ENCODE results near the gene WWOX.

The WWOX gene

DNA sequence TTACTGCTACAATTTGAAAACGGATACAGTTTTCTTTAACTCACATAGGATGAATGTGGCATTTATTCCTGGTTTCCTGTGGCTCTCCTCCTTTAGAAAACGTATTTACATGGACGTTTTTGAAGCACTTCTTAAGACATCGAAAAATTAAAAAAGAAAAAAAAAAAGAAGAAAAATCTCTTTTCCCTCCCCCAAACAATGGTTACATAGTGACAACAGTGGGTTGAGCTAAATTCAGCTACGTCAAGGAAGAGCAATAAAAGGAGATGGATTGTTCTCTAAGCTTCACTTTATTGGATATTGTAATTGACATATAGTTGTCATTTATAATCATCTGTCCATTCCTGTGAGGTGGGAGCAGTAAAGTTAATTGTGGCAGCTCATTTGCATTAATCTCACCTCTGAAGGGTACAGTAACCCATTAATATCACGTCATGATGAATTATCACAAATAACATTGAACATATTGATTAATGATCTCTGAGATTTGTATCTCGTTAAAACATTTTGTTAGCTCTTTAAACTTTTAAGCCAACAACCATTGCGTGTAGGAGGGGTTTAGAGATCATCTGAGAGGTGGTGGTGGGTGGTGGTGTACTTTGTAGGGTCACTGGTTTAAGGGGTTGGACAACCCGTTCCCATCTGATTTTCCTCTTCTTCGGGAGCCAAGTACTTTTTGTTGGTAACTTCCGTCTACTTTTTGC lies 184.2 kb downstream of the WWOX start:
- H3K4me3 Mint-ChIP-seq = no peak overlapping the region

DNA sequence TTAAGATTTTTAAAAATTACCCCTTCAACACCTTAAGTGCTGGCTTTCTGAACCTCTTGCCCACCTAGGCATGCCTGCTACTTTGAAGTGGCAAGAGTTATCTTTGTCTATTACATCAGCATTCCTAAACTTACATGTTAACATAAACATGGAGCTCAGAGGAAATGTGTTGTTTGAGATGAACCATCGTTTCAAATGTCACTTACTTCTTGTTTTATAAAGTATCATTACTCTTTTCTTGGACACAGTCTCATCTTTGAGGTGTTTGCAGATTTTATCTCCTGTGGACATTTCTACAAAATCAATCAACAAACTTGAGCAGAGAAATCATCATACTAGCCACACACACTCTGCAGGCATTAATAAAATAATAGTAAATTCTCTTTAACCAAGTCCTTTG lies 184.9 kb downstream of the WWOX start:
- Mint-ChIP-seq H3K36me3 (ENCODE audit: insufficient read depth) (no peaks in the 10 kb centered on the region), H3K4me3 (no peak overlapping the region), H3K27ac (ENCODE audit: low read depth) (no peak overlapping the region), H3K4me1 (no peaks in the 10 kb centered on the region), H3K27me3 (no peaks in the 10 kb centered on the region), H3K9me3 (no peaks in the 10 kb centered on the region)
- no peak for ATAC-seq (replicated peaks; ENCODE audit: extremely low read depth, poor library complexity, severe bottlenecking)
- no peak for DNase-seq (ENCODE audit: low spot score in 2 of 2)

More for the DNA sequence above, 184.2 kb downstream of the WWOX start:
- H3K27me3 Mint-ChIP-seq = no peaks in the 10 kb centered on the region
- H3K36me3 Mint-ChIP-seq (ENCODE audit: insufficient read depth) = no peaks in the 10 kb centered on the region
- H3K27ac Mint-ChIP-seq (ENCODE audit: low read depth) = no peak overlapping the region
- ATAC-seq (replicated peaks; ENCODE audit: extremely low read depth, poor library complexity, severe bottlenecking) (no peak), DNase-seq (ENCODE audit: low spot score in 2 of 2) (no peak)
- no peaks in the 10 kb centered on the region for H3K4me1 Mint-ChIP-seq
- no peaks in the 10 kb centered on the region for H3K9me3 Mint-ChIP-seq

DNA sequence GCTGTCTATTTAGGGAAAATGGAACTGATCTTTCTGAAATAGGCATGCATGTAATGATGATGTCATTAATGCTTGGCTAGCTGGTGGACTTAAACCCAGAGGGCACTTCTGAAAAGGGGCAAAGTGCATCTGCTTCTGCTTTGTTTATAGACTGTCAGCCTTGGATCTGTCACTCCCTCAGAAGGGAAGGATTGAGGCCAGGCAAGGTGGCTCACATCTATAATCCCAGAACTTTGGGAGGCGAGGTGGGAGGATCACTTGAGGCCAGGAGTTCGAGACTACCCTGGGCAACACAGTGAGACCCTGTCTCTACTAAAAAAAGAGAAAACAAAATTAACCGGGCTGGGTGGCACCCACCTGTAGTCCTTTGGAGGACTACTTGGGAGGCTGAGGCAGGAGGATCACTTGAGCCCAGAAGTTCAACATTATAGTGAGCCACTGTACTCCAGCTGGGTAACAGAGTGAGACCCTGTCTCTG lies 185.5 kb downstream of the WWOX start:
- Mint-ChIP-seq H3K27me3 (no peaks in the 10 kb centered on the region), H3K36me3 (ENCODE audit: insufficient read depth) (no peaks in the 10 kb centered on the region), H3K27ac (ENCODE audit: low read depth) (no peak overlapping the region), H3K4me1 (no peaks in the 10 kb centered on the region), H3K9me3 (no peaks in the 10 kb centered on the region), H3K4me3 (no peak overlapping the region)
- DNase-seq (ENCODE audit: low spot score in 2 of 2) (no peak), ATAC-seq (replicated peaks; ENCODE audit: extremely low read depth, poor library complexity, severe bottlenecking) (no peak)

DNA sequence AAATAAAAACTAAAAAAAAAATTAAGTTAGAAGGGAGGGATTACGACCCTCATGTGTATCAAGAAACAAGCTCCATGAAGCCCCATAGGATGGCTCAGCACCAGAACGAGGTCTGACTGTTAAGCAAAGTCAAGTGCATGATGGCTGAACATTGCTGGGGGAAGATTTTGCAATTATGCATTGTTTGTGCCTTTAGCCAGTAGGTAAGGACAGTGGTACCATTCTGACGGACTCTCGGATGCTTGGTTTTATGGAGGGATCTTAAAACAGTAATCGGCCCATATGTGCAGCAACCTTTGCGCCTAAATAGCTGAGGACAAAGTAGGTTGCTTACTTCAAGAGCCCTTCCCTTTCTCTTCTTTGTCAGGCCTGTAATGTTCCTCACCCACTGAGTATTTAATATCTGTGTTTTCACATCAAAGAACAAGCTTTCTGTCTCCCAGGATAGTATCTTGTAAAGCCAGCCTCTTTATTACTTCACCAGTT lies 186.0 kb downstream of the WWOX start:
- ATAC-seq (replicated peaks; ENCODE audit: extremely low read depth, poor library complexity, severe bottlenecking) (no peak), DNase-seq (ENCODE audit: low spot score in 2 of 2) (no peak)
- no peaks in the 10 kb centered on the region for H3K27me3 Mint-ChIP-seq
- H3K27ac Mint-ChIP-seq (ENCODE audit: low read depth) = no peak overlapping the region
- H3K36me3 Mint-ChIP-seq (ENCODE audit: insufficient read depth) = no peaks in the 10 kb centered on the region
- no peaks in the 10 kb centered on the region for H3K9me3 Mint-ChIP-seq
- H3K4me1 Mint-ChIP-seq = no peaks in the 10 kb centered on the region
- no peak overlapping the region for H3K4me3 Mint-ChIP-seq

GRCh38 chr16:78286065-78286464 lies 186.6 kb downstream of the WWOX start:
- H3K4me1 Mint-ChIP-seq = no peaks in the 10 kb centered on the region
- H3K36me3 Mint-ChIP-seq (ENCODE audit: insufficient read depth) = no peaks in the 10 kb centered on the region
- no peak for DNase-seq (ENCODE audit: low spot score in 2 of 2)
- no peaks in the 10 kb centered on the region for H3K9me3 Mint-ChIP-seq
- no peak for ATAC-seq (replicated peaks; ENCODE audit: extremely low read depth, poor library complexity, severe bottlenecking)
- no peaks in the 10 kb centered on the region for H3K27me3 Mint-ChIP-seq
- no peak overlapping the region for H3K4me3 Mint-ChIP-seq
- no peak overlapping the region for H3K27ac Mint-ChIP-seq (ENCODE audit: low read depth)

DNA sequence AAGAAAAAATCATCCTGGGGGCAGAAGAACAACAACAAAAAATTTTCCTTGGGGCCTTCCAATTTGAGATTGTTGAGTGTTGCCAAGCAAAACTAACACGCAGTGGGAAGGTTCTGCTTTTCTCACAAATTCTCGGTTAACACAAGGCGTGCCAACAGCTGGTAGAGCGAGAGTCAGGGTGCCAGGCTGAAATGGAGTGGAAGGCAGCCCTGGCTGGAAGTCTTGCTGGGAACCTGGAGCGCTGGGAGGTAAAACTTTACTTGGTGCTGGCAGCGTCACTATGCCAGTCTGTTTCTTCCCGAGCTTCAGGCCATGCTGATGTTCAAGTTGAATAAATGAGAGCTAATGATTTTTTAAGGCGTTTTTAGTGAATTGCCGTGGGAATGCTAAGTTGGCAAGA lies 189.4 kb downstream of the WWOX start:
- H3K36me3 Mint-ChIP-seq (ENCODE audit: insufficient read depth) = no peaks in the 10 kb centered on the region
- H3K27ac Mint-ChIP-seq (ENCODE audit: low read depth) = no peak overlapping the region
- no peak for DNase-seq (ENCODE audit: low spot score in 2 of 2)
- H3K4me3 Mint-ChIP-seq = no peak overlapping the region
- H3K9me3 Mint-ChIP-seq = no peaks in the 10 kb centered on the region
- H3K27me3 Mint-ChIP-seq = no peaks in the 10 kb centered on the region
- ATAC-seq (replicated peaks; ENCODE audit: extremely low read depth, poor library complexity, severe bottlenecking) = no peak
- H3K4me1 Mint-ChIP-seq = no peaks in the 10 kb centered on the region

DNA sequence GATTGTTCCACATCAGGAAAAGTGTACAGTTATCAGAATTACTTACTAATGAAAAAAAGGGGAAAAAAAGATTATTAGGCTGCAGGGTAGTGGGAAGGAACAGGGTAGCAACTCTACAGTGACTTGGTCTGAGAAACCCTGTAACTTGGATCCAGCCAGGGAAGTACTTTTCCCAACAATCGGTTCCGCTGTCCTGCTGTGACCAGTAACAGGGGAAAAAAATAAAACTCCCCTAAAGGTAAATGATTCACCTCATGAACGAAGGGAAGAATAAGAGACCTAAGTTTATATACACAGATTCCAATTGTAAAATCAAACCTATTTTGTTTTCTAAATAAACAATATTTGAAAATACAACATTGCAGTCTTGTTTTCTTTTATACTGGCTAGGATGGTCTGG lies 189.9 kb downstream of the WWOX start:
- Mint-ChIP-seq H3K9me3 (no peaks in the 10 kb centered on the region), H3K36me3 (ENCODE audit: insufficient read depth) (no peaks in the 10 kb centered on the region), H3K27me3 (no peaks in the 10 kb centered on the region), H3K4me1 (no peaks in the 10 kb centered on the region), H3K4me3 (no peak overlapping the region), H3K27ac (ENCODE audit: low read depth) (no peak overlapping the region)
- no peak for ATAC-seq (replicated peaks; ENCODE audit: extremely low read depth, poor library complexity, severe bottlenecking)
- DNase-seq (ENCODE audit: low spot score in 2 of 2) = no peak

DNA sequence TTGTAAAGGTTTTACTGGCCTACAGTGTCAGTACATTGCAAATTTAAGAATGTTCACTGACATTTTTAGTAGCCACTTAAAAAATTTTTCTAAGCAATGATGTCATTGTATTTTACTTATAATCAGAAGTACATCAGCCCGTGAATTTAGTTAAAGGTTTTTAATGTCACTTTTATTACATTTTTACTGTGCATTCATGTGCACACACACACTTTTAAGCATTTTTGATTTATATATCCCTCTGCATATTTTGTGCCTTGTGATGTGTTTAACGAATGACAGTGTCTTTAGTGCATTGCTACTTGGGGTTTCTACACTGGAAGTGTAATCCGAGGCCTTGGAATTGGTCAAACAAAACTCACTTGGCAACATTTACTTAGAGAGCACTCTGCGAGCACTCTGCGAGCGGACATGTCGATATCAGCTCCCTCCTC lies 190.4 kb downstream of the WWOX start:
- H3K27ac Mint-ChIP-seq (ENCODE audit: low read depth) = no peak overlapping the region
- no peaks in the 10 kb centered on the region for H3K36me3 Mint-ChIP-seq (ENCODE audit: insufficient read depth)
- H3K4me1 Mint-ChIP-seq = no peaks in the 10 kb centered on the region
- H3K4me3 Mint-ChIP-seq = no peak overlapping the region
- DNase-seq (ENCODE audit: low spot score in 2 of 2) (no peak), ATAC-seq (replicated peaks; ENCODE audit: extremely low read depth, poor library complexity, severe bottlenecking) (no peak)
- no peaks in the 10 kb centered on the region for H3K27me3 Mint-ChIP-seq
- H3K9me3 Mint-ChIP-seq = no peaks in the 10 kb centered on the region

DNA sequence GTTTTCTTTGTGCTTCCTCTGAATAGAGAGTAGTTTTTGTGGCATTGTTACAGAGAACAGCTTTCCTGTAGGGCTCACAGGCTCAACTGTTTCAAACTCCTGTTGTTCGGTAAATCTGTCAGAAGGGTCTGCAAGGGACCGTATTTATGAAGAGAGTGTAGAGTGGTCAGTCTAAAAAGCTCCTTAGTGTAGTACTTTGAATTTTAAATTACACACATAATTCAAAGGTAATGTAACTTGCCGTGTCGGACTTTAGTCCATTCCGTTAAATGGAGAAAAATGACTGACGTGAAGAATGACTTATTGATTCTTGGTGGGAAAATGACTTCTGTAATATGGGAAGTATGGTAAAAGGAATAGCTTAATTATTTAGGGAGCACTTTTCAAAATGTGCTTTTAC lies 190.9 kb downstream of the WWOX start:
- ATAC-seq (replicated peaks; ENCODE audit: extremely low read depth, poor library complexity, severe bottlenecking) (no peak), DNase-seq (ENCODE audit: low spot score in 2 of 2) (no peak)
- Mint-ChIP-seq H3K27ac (ENCODE audit: low read depth) (no peak overlapping the region), H3K36me3 (ENCODE audit: insufficient read depth) (no peaks in the 10 kb centered on the region), H3K4me3 (no peak overlapping the region), H3K9me3 (no peaks in the 10 kb centered on the region), H3K27me3 (no peaks in the 10 kb centered on the region), H3K4me1 (no peaks in the 10 kb centered on the region)

DNA sequence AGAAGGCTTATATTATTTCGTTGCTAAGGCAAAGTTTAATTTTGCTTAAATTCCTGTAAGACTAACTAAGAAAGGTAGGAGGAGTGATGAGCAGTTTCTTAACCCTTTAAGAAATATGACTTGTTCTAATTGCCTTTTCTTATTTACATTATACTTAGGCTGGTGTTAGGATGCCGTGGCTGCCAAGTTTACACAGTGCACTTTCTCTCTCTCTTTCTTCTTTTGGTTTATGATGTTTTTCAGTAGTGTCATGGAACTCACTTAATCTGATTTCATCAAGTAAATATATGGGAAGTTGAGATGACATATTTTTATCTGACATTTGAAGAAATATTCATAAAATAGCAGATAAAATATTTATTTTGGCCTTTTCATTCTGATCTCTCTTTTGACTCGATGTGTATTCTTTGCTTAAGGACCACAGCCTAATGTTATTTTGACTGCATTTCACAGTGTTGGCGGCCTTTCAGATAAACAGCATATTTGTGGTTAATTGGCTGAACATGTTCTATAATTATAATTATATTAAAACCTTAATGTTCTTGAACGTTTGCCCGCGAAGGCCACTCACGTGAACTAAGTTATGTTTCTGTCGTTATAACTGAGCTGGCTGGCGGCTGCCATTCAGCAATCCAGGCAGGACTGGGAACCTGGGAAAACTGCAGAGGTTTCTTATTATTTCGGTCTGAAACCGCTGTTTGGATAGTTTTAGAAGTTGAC lies 191.6 kb downstream of the WWOX start:
- no peak overlapping the region for H3K27ac Mint-ChIP-seq (ENCODE audit: low read depth)
- no peak for DNase-seq (ENCODE audit: low spot score in 2 of 2)
- H3K4me1 Mint-ChIP-seq = no peaks in the 10 kb centered on the region
- no peak overlapping the region for H3K4me3 Mint-ChIP-seq
- H3K27me3 Mint-ChIP-seq = no peaks in the 10 kb centered on the region
- no peaks in the 10 kb centered on the region for H3K36me3 Mint-ChIP-seq (ENCODE audit: insufficient read depth)
- no peak for ATAC-seq (replicated peaks; ENCODE audit: extremely low read depth, poor library complexity, severe bottlenecking)
- H3K9me3 Mint-ChIP-seq = no peaks in the 10 kb centered on the region

DNA sequence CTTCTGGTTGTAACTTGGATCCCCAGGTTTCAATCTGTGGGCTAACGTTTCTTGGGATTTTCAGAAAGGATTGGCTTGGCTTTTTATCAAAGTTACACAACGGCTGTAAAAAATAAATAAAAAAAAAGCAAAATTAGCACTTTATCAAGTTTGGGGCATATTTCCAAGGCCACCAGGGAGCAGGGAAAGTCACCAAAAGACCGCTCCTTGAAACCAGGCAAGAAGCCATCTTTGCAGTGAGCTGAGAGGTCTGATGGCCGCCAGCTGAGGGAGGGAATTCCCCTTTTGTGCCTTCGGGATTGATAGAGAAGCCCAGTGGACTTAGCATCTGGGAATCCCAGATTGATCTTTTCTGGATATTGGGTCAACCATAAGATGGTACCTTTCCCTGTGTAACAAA lies 192.2 kb downstream of the WWOX start:
- no peaks in the 10 kb centered on the region for H3K4me1 Mint-ChIP-seq
- H3K27ac Mint-ChIP-seq (ENCODE audit: low read depth) = no peak overlapping the region
- H3K9me3 Mint-ChIP-seq = no peaks in the 10 kb centered on the region
- ATAC-seq (replicated peaks; ENCODE audit: extremely low read depth, poor library complexity, severe bottlenecking) = no peak
- no peak overlapping the region for H3K4me3 Mint-ChIP-seq
- no peak for DNase-seq (ENCODE audit: low spot score in 2 of 2)
- no peaks in the 10 kb centered on the region for H3K36me3 Mint-ChIP-seq (ENCODE audit: insufficient read depth)
- no peaks in the 10 kb centered on the region for H3K27me3 Mint-ChIP-seq

DNA sequence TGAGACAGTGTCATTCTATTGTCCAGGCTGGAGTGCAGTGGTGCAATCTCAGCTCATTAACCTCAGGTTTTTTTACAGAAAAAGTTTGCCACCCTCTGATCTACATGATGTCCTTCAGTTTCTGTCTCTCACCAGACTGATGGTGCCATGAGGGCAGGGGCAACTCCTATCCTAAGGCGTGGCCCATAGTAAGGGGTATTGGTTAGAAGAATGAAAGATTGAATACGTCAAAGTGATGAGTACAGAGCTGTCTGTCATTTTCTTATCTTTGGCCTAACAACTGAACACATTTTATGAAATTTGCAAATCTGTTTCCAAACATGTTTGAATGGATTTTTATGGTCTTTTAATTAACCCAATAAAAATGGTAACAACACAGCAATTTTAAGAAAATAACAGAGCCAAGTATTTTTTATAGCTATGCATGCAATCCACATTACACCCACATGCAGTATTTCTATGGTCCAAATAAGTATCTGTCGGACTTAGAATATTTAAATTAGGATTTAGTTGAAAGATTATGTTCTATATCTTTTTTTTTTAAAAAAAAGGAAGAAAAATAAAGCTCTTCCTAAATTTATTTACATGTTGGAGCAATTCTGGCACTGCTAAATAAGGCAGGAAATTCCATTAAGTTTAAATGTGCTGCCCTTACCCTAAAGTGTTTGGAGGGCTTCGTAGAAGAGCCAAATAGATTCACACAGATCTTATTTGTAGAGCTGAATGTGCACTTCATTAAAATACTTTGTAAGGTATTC lies 192.8 kb downstream of the WWOX start:
- Mint-ChIP-seq H3K4me3 (no peak overlapping the region), H3K9me3 (no peaks in the 10 kb centered on the region), H3K36me3 (ENCODE audit: insufficient read depth) (no peaks in the 10 kb centered on the region), H3K27ac (ENCODE audit: low read depth) (no peak overlapping the region), H3K27me3 (no peaks in the 10 kb centered on the region), H3K4me1 (no peaks in the 10 kb centered on the region)
- no peak for DNase-seq (ENCODE audit: low spot score in 2 of 2)
- no peak for ATAC-seq (replicated peaks; ENCODE audit: extremely low read depth, poor library complexity, severe bottlenecking)

Measured in central memory CD8-positive, alpha-beta T cell (primary cell).